A549 treated with DMSO at 1 μM for 4 hours (cell line): Measurements from ENCODE around the gene FAIM. TPM values are rescaled to one million over a fixed set of nuclear protein-coding genes. Genes with fewer than 3 reads are reported as not detected.

ENCODE experiments used
- total RNA-seq: library from RNA; stranded (reverse); fragments of 200-300 nt; extraction: Qiagen RNA extraction; gene quantifications from 5 replicates; pipeline ENCODE4 v1.2.3, GENCODE V29; 2022; ENCODE audit warnings: low read depth

The FAIM gene, protein sequence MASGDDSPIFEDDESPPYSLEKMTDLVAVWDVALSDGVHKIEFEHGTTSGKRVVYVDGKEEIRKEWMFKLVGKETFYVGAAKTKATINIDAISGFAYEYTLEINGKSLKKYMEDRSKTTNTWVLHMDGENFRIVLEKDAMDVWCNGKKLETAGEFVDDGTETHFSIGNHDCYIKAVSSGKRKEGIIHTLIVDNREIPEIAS
- 17.0 to 20.4 TPM (median 18.9 TPM) in 5 replicates for total RNA-seq

DNA sequence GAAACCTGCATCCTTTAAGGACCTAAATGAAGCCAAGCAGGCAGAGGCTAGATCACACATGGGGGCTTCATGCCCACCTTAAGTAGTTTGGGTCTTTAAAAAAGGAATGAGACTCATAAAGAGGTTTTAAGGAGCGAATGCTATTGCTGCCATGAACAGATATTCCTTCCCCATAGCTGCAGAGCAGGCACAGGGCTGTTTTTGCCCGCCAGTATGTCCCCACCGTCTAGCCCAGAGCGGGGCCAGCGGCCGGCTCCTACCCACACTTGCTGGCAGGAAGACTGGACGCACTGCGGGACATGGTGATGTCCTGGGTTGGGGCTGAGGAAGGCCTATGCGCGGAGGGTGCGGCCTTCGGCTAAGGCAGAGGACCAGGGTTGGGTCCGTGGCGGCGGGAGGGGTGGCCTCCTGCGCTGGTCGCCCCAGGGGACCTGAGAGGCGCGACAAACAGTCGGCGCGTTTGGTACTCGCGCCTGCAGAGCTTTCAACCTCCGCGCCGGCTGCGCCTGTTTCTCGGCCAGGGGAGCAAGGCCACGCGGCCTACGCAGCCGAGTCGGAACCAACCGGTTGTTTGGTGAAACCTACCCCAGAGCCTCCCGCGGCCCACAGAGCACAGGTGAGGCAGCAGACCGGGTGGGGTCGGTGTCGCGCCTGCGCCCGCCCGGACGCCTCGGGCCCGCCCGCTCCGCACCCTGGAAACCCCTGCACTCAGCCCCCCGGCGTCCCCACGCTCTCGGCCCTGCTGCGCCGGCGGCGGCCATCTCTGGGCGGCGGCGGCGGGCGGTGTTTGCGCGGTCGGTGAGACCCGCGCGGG, at the start of gene FAIM:
Gene FAIM, plus strand, starts transcription at position 450 of the 814 bp plus-strand sequence. CDS start 10,956 bp downstream, outside the sequence.

DNA sequence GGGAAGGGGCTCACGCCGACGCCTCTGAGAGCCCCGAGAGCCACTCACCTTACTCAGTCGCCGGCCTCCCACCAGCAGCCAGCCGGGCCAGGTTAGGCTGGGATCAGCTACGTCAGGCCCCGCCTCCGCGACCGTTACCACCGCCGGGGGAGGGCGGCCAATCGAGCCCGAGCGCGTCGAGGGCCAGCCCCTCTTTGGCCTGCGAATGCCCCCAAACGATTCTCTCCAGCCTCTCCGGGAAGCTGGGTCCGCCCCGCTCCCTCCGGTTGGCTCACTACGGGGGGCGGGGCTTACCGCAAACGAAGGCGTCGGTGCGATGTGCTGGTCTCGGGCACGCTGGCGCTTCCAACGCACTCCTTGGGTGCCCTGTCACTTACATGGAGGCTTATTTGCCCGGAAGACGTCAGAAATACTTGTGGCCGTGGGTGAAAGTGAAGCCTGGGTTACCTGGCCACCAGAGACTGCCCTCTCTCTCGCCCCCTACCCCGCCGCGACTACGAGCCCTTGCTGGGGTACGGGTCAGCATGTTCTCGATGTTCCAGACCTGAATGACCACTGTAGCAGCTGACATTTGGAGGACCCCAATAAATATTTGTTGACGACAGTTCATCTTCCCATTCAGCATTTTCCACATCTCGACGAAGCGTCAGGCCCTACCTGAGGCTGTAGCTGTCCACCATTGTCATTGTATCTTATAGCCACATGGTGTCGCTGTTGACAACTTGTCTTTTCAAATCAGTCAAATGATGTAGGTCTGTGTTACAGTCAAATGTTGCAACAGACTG, 14.2 kb upstream of the FAIM start, which contains the start of gene CEP70:
Gene CEP70, minus strand, starts transcription at position 111 of the 785 bp plus-strand sequence. CDS start 21,333 bp downstream, outside the sequence.

Other genes starting within 250 kb of the FAIM start
- 0.56 to 1.0 TPM (median 0.78 TPM) in 5 replicates for gene ESYT3, start 174.2 kb upstream of the FAIM start, total RNA-seq
- 5.7 to 7.4 TPM (median 6.4 TPM) in 5 replicates for gene CEP70, start 14.5 kb upstream of the FAIM start, total RNA-seq
- 15.8 to 21.5 TPM (median 19.6 TPM) in 5 replicates for gene PIK3CB, start 226.2 kb downstream of the FAIM start, total RNA-seq